Stimulated activated CD8-positive, alpha-beta memory T cell treated with anti-CD3 and anti-CD28 coated beads, Interleukin-4, amount 100 ng/mL, for 24 hours (primary cell): ENCODE results near the gene TLK2.
A peak's percentile ranks its signal among the peaks of the same experiment; 100 is the strongest.
"Not testable (repeated sequence)": the region's sequence is repeated elsewhere in the genome, so short reads cannot be mapped to it uniquely, and the experiment has no call there.

Source experiments
- DNase-seq: peaks from one replicate; pipeline ENCODE4 v3.0.0-alpha.2; 2020; ENCODE audit warnings: low read depth

The TLK2 gene

DNA sequence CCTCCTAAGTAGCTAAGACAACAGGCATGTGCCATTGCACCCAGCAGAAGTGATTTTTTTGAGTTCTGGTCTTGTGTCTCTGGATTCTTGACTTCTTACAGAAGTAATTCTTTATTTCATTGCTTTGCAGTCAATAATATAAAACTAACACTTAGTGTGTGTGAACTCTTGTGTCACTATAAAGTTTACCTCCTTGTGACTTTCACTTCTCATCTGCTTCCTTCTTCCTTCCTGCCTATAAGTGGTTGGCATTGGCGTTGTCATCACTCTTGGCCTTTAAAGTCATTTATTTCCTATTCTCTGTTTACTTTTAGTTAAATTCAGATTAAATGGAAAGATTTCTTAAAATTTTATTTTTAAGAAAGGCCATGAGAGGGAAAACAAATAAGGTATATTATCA is 12.4 kb downstream of the TLK2 start:
- not testable (repeated sequence) for DNase-seq

DNA sequence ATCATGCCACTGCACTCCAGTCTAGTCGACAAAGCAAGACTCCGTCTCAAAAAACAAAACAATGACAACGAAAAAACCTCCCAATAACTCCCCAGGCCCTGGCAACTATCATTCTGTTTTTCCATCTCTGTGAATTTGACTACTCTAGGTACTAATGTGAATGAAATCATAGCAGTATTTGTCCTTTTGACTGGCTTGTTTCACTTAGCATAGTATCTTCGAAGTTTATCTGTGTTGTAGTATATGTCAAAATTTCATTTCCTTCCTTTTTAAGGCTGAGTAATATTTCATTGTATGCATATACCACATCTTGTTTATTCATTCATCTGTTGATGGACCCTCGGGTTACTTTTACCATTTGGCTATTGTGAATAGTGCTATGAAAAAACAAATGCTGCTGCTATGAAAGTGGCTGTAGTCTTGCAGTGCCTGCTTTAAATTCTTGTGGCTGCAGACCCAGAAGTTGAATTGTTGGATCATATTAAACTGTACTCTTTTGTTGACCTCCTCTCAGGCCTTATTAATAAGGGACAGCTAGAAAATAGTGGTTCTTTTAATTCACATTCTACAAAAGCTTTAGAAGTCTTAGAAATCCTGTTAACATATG is 14.5 kb downstream of the TLK2 start:
- not testable (repeated sequence) for DNase-seq

DNA sequence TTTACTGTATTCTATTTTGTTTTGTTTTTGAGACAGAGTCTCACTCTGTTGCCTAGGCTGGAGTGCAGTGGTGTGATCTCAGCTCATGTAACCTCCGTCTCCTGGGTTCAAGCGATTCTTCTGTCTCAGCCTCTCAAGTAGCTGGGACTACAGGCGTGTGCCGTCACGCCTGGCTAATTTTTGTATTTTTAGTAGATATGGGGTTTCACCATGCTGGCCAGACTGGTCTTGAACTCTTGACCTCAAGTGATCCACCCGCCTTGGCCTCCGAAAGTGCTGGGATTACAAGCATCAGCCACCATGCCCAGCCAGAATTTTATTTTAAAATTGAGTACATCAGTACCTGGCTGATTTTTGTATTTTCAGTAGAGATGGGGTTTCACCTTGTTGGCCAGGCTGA is 15.4 kb downstream of the TLK2 start:
- not testable (repeated sequence) for DNase-seq

DNA sequence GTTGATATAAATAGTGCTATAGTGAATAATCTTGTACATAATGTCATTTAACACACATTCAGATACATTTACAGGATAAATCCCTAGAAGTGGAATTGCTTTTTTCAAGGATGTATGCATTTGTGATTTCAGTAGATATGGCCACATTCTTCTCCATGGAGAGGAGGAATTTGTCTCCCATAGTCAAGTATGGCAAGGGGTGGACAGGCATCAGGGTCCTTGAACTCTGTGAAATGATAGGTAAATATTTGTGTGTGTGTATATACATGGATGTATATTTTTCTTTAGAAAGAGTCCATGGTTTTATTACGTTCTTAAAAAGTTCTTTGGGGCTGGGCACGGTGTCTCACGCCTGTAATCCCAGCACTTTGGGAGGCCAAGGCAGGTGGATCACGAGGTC is 17.7 kb downstream of the TLK2 start:
- not testable (repeated sequence) for DNase-seq

DNA sequence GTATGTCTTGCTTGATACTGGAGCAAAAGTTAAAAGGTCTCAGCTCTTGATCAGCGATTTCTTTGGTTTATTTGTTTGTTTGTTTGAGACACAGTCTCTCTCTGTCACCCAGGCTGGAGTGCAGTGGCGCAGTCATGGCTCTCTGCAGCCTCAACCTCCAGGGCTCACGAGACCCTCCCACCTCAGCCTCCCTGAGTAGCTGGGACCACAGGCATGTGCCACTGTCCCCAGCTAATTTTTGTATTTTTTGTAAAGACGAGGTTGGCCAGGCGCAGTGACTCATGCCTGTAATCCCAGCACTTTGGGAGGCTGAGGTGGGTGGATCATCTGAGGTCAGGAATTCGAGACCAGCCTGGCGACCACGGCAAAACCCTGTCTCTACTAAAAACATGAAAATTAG is 20.2 kb downstream of the TLK2 start:
- DNase-seq: not testable (repeated sequence)

DNA sequence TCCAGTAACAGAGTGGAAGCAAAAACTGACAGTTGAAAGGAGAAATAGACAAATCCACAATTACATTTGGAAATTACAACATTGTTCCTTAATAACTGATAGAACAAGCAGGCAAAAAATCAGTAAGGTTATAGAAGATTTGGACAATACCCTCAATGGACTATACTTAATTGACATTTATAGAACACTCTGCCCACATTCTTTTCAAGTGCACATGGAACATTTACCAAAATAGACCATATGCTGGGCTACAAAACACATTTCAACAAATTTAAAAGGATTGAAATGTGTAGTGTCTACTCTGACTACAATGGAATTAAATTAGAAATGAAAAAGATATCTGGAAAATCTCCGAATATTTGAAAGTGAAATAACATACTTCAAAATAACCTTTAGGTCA is 21.8 kb downstream of the TLK2 start:
- not testable (repeated sequence) for DNase-seq

DNA sequence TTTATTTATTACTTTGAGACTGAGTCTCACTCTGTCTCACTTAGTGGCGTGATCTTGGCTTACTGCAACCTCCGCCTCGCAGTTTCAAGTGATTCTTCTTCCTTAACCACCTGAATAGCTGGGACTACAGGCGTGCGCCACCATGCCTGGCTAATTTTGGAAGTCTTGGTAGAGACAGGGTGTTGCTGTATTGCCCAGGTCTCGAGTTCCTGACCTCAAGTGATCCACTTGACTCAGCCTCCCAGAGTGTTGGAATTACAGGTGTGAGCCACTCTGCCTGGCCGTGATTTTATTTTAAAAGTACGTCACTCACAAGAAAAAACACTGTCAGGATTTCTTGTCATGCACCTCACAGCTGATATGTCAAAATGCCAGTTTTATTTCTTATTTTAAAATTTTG is 26.2 kb downstream of the TLK2 start:
- DNase-seq: not testable (repeated sequence)

DNA sequence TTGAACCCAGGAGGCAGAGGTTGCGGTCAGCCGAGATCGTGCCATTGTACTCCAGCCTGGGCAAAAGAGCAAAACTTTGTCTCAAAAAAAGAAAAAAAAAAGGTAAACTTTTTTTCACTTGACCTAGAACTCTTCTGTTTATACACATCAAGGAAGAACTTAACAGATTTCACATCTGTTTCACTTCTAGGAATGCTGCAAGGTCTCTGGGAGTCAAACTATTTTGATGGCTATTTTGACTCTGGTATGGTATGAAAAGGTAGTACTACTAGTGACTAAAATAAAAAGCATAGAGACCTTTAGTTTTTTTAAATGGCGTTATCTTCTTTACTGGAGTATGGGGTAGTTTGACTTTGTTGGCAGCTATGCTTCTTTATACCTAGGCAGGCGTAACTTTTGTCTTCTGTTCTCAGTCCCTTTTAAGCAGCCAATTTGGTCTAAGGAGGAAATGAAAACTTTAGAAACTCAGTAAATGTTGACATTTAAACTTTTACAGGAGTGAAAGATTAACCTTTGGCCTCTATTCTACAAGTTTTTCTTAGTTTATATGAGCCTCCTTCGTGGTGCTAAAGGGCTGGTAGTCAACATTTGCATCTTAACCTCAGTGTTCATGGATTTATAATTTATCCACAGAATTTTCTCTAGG is 28.7 kb downstream of the TLK2 start:
- DNase-seq: not testable (repeated sequence)

DNA sequence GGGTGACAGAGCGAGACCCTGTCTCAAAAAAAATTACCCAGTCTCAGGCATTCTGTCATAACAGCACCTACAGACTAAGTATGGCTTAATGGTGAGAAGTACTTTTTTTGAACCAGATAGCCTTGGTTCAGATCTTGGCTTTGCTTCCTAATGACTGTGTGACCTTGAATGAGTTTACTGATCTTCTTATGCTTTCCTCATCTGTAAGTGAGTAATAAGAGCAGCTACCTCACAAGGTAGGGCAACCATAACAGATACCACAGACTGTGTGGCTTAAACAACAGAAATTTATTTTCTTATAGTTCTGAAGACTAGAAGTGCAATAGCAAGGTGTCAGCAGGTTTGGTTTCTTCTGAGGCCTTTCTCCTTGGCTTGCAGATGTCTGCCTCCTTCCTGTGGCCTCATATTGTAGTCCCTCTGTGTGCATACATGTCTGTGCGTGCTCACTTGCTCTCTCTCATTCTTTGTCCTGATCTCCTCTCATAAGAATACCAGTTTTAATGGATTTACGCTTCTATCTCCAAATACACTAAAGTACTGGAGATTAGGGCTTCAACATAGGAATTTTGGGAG is 31.7 kb downstream of the TLK2 start:
- DNase-seq: not testable (repeated sequence)

DNA sequence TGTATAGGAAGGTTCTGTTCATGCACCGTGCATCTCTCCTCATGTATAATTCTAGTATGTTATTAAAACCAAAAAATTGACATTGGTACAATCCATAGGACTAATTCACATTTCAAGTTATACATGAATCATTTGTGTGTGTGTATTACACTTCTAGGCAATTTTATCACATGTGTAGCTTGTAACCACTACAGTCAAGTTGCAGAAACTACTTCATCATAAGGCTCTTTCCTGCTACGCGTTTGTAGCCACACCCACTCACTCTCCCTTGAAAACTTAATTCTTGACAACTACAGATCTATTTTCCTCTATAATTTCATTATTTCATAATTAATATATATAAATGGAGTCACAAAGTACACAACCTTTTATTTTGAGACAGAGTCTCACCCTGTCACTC is 32.4 kb downstream of the TLK2 start:
- not testable (repeated sequence) for DNase-seq

DNA sequence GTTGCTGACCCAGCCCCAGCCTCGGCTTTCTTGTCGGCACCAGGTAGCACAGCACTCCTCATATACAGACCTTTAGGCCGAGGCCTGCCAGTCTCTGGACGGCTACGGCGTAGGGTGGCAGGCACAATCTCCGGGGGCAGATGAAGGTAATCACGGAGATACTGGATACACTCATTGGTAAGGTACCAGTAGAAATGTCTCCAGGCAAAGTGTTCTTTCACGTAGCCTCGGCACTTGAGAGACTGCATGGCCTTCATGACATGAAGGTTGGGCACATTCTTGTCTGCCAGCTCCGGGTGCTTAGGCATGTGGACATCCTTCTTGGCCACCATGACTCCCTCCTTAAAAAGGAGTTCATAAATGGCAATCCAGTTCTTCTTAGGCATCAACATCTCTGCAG is 37.8 kb downstream of the TLK2 start:
- DNase-seq: not testable (repeated sequence)

DNA sequence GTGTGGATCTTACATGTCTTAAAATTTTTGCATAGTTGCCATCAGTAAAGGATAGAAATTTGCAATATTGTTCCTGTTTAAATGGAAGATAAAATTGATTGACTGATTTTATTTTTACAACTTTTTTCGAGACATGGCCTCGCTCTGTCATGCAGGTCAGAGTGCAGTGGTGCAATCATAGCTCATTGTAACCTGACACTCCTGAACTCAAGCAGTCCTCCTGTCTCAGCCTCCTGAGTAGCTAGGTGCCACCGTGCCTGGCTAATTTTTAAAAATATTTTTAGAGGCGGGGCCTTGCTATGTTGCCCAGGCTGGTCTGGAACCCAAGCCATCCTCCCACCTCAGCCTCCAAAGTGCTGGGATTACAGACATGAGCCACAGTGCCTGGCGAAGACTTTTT is 42.7 kb downstream of the TLK2 start:
- DNase-seq: not testable (repeated sequence)

DNA sequence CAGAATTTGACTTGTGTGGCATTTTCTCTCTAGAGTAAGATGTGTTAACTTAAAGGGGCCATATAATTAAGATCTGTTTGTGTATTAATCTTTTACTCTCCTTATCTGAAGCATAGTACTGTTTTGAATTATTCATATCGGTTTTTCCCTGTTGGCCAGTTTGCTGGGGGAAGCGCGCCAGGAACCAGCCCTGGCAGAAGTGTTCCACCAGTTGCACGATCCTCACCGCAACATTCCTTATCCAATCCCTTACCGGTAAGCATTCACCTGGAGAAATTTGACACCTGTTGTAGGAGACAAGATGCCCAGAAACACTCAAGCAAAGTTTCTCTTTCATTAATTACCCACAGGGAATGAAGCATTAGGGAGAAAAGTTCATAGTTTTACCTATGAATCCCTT is 45.5 kb downstream of the TLK2 start:
- DNase-seq: not testable (repeated sequence)

DNA sequence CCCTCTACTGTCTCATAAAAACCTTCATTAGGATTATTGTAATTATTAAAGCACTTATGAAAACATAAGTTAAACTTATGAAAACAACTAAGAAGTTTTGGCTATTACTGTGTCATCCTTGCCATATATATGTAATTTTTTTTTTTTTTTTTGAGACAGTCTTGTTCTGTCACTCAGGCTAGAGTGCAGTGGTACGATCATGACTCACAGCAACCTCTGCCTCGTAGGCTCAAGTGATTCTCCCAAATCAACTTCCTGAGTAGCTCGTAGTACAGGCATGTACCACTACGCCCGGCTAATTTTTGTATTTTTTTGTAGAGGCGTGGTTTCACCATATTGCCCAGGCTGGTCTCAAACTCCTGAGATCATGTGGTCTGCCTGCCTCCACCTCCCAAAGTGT is 46.7 kb downstream of the TLK2 start:
- DNase-seq: not testable (repeated sequence)

DNA sequence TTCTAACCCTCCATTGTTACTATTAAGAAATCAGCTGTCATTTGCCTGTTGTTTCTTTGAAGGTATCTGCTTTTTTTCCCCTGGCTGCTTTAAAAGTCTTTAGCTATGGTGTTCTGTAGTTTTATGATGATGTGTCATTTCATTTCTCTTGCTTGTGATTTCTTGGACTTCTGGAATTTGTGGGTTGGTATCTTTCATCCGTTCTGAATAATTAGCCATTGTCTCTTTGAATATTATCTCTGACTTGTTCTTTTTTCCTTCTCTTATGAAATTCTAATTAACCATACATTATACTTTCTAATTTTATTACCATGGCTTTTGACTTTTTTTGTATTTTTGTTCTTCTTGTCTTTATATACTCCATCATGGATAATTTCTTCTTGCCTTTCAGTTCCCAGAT is 52.3 kb downstream of the TLK2 start:
- DNase-seq: not testable (repeated sequence)

DNA sequence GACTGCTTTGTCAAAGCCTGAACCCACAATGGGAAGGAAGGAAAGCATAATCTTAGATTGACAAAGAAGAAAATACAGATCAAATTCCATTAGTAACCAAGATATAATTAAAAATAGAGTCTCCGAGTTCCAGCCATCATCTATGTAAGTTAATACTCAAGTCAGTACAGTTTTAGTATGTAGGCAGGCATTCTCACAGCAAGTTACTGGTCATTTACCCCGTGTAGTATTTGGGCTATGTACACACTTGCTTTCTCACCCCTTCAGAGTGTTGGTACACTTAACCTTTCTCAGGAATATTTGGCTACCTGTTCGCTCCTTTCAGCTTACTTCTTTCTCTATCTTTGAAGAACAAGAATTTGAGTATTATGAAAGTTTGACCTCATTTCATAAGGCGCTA is 57.9 kb downstream of the TLK2 start:
- not testable (repeated sequence) for DNase-seq

DNA sequence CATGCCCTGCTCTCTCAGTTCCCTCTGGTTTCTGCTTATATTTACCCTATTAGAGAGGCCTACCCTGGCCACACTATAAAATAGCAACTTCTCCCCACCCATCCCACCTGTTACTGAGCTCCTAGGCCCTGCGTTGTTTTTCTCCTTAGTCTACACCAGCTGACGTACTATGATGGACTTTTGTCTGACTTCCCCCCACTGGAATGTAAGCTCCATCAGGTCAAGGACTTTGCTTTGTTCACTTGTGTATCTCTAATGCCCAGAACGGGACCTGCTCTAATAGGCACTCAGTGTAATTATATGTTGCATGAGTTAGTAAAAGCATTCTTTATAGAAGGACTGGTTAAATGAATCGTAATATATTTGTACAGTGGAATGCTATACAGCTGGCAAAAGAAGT is 62.4 kb downstream of the TLK2 start:
- DNase-seq: not testable (repeated sequence)

DNA sequence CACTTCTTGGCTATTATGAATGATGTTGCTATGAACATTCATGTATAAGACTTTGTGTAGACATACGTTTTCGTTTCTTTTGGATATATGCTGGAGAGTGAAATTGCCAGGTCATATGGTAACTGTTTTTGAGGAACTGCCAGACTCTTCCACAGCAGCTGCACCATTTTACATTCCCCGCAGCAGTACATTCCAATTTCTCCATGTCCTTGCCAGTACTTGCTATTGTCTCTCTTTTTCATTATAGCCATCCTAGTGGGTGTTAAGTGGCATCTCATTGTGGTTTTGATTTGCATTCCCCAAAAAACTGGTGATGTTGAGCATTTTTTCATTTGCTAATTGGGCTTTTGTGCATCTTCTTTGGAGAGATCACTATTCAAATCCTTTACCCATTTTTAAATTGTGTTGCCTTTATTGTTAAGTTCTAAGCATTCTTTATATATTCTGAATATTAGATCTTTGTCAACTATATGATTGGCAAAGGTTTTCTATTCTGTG is 64.7 kb downstream of the TLK2 start:
- DNase-seq: not testable (repeated sequence)

DNA sequence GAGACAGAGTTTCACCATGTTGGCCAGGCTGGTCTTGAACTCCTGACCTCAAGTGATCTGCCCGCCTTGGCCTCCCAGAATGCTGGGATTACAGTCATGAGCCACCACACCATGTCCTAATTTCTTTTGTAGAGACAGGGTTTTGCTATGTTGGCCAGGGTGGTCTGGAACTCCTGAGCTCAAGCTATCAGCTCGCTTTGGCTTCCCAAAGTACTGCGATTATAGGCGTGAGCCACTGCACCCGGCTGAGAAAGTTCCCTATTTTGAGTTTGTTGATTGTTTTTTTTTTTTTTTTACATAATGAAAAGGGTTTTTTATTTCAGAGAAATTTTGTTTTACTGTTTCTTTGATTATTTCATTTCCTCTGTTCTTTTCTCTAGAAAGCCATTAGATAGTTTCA is 67.4 kb downstream of the TLK2 start:
- not testable (repeated sequence) for DNase-seq

DNA sequence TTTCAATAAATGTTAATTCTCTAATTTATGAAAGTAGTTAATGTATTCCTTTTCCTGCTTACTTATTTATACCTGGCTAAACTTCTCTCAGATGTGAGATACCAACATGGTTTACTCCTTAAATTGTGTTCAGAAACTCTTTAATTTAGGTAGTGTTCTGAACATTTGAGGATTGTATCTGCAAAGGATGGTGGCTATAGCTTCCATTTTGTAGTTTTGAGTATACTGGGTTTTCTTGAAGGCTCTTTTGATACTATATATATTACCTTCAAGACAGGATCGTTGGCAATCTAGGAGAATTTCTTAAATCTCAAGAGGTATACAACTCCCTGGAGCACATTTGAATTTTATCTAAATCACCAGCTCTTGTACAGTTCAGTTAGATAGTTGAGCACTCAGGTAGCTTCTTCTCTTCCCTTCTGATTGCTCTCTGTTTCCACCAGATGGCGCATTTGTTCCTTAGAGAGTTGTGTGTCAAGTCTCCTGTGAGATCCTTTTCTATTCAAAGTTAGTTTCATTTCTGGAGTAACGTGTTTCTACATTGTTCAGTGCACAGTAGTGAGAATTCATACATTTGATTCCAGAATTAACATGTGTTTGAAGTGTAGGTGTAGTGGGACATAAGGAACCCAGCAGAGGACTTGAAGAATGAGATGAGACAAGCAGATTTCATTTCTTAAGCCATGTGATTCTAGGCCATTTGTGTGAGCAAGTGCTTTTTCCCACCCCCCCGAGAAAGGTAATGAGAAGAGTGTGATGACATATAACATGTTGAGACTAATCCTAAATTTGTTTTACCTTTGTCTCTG is 74.4 kb downstream of the TLK2 start:
- DNase-seq: peak; percentile 2

DNA sequence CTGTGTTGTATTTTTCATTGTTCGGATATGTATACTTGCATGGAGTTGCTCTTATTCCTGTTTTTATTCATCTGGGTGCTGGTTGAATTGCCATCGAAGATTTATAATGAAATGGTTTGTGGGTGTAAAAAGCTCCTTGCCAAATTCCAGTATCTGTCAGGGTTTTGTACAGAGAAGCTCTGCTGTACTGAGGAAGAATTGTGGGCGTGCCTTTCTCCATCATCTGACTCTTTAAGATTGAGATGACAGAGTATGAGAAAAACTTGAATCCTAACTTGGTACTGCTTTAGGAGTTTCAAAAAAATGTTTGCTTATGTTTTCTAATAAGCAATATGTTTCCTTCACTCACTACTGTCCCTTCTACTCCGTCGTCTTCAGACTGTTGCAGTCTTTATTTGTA is 78.9 kb downstream of the TLK2 start:
- DNase-seq: not testable (repeated sequence)

DNA sequence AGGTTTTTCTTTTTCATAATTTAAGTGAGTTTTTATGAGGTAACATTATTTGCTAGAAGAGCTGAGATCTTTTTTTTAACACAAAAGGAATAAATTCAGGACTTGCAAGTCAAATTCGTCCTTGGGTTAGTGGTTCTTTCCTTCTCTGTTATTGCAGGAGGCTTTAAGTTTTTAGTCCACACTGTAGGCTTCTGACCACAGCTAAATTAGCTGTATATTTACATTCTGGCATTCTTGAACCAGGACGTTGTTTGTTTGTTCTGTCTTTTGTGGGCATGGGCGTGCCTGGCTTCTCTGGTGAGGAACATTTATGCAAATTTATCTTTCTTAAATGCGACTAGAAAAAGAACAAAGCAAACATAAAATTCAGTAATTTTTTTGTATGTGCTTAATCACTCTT is 80.3 kb downstream of the TLK2 start:
- not testable (repeated sequence) for DNase-seq

DNA sequence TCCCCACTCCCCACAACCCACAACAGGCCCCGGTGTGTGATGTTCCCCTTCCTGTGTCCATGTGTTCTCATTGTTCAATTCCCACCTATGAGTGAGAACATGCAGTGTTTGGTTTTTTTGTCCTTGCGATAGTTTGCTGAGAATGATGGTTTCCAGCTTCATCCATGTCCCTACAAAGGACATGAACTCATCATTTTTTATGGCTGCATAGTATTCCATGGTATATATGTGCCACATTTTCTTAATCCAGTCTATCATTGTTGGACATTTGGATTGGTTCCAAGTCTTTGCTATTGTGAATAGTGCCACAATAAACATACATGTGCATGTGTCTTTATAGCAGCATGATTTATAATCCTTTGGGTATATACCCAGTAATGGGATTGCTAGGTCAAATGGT is 82.3 kb downstream of the TLK2 start:
- DNase-seq: not testable (repeated sequence)
